ENCODE data around the gene RELCH. TPM values are rescaled to one million over a fixed set of nuclear protein-coding genes. Genes with fewer than 3 reads are reported as not detected.

RELCH gene
- total RNA-seq, 2 donors from 2014 or later = 21.5 to 26.6 TPM

Other genes starting within 250 kb of the RELCH start
- 10 to 100 TPM; 26.8 to 32.9 TPM for gene PIGN, start 199 bp upstream of the RELCH start, total RNA-seq
- 10 to 100 TPM in 1 of 2 donors, under 1 TPM in 1; 0.82 to 15.8 TPM for gene TNFRSF11A, start 138.1 kb downstream of the RELCH start, total RNA-seq